ENCODE results near the gene TMEM182. TPM values are rescaled to one million over a fixed set of nuclear protein-coding genes. Genes with fewer than 3 reads are reported as not detected.

TMEM182 gene
- total RNA-seq, 1 experiment from 2014 or later = 6.5 TPM

DNA sequence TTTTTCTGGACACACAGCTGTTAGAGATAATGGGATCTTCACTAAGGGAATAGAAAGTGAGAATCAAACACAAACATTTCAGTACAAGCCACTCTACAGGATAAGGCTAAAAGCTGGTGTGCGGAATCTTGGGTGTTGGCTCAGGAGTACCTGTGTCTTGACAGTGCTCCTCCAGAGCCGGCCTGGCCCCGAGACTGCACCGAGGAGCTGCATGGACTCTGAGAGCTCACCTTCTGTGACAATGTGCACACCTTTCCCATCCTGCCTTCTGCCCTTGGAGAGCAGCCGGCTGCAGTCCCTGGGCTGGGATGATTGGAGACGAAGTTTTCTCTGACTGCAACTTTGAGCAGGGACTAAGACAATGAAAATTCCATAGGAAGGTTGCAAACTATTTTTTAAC is 89.1 kb downstream of the TMEM182 start:
- no peak overlapping the region for H3K27ac ChIP-seq (ENCODE audit: low read length)
- no peaks in the 10 kb centered on the region for H3K36me3 ChIP-seq (ENCODE audit: low read depth, low read length)
- no peaks in the 10 kb centered on the region for H3K9me2 ChIP-seq (replicated peaks; ENCODE audit: low read length)
- H2AFZ ChIP-seq (ENCODE audit: low read length) = no peak overlapping the region
- H3K79me2 ChIP-seq (ENCODE audit: low read length) = no peaks in the 10 kb centered on the region
- no peak overlapping the region for H3K9ac ChIP-seq (ENCODE audit: low read length)
- H4K20me1 ChIP-seq (ENCODE audit: low read length) = no peaks in the 10 kb centered on the region
- POLR2A ChIA-PET (ENCODE audit: unreplicated experiment) = no interaction called here
- CTCF ChIA-PET = interaction anchor here (1.2 kb wide), 1 partner anchor 11 kb away, joined by 3 read pairs; no protein-coding TSS in a partner anchor
- peaks cover 34% of the 10 kb centered on the region for H3K27me3 ChIP-seq (ENCODE audit: low read length)
- DNase-seq (no peak), ATAC-seq (no peak)
- H3K9me3 ChIP-seq (ENCODE audit: low read length) = no peaks in the 10 kb centered on the region
- H3K4me3 ChIP-seq (ENCODE audit: low read length) = no peak overlapping the region
- TF ChIP-seq EZH2 (IDR thresholded peaks at IDR 0.05; ENCODE audit: low read length, unreplicated experiment) = no peak
- no peak for TF ChIP-seq EZH2phosphoT487 (IDR thresholded peaks at IDR 0.05; ENCODE audit: borderline replicate concordance, low read length)
- TF ChIP-seq, protein P1, sequence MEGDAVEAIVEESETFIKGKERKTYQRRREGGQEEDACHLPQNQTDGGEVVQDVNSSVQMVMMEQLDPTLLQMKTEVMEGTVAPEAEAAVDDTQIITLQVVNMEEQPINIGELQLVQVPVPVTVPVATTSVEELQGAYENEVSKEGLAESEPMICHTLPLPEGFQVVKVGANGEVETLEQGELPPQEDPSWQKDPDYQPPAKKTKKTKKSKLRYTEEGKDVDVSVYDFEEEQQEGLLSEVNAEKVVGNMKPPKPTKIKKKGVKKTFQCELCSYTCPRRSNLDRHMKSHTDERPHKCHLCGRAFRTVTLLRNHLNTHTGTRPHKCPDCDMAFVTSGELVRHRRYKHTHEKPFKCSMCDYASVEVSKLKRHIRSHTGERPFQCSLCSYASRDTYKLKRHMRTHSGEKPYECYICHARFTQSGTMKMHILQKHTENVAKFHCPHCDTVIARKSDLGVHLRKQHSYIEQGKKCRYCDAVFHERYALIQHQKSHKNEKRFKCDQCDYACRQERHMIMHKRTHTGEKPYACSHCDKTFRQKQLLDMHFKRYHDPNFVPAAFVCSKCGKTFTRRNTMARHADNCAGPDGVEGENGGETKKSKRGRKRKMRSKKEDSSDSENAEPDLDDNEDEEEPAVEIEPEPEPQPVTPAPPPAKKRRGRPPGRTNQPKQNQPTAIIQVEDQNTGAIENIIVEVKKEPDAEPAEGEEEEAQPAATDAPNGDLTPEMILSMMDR (conservative IDR thresholded peaks at IDR 0.05; ENCODE audit: low read depth, low read length) = no peak
- intact Hi-C loops (cut with micrococcal nuclease) = no loop called here
- H3K4me1 ChIP-seq (ENCODE audit: insufficient read depth, low read length) = no peaks in the 10 kb centered on the region
- no peaks in the 10 kb centered on the region for H3F3A ChIP-seq (ENCODE audit: low read length, unreplicated experiment)
- no TSS peak for BruUV-seq (replicated peaks)
- H3K4me2 ChIP-seq (ENCODE audit: low read length) = no peak overlapping the region

- CTCF ChIA-PET = no interaction called here
Observed at GRCh38 chr2:102852867-102853266, 91.0 kb downstream of the TMEM182 start.

More at GRCh38 chr2:102852867-102853266, 91.0 kb downstream of the TMEM182 start:
- Histone ChIP-seq H3K79me2 (ENCODE audit: low read length) (no peaks in the 10 kb centered on the region), H3F3A (ENCODE audit: low read length, unreplicated experiment) (no peaks in the 10 kb centered on the region), H3K4me3 (ENCODE audit: low read length) (no peak overlapping the region), H3K27ac (ENCODE audit: low read length) (no peak overlapping the region), H3K9ac (ENCODE audit: low read length) (no peak overlapping the region), H2AFZ (ENCODE audit: low read length) (no peak overlapping the region), H3K9me3 (ENCODE audit: low read length) (no peaks in the 10 kb centered on the region), H3K27me3 (ENCODE audit: low read length) (peaks cover 34% of the 10 kb centered on the region), H3K4me2 (ENCODE audit: low read length) (no peak overlapping the region), H3K9me2 (replicated peaks; ENCODE audit: low read length) (no peaks in the 10 kb centered on the region), H3K4me1 (ENCODE audit: insufficient read depth, low read length) (no peaks in the 10 kb centered on the region), H4K20me1 (ENCODE audit: low read length) (no peaks in the 10 kb centered on the region), H3K36me3 (ENCODE audit: low read depth, low read length) (no peaks in the 10 kb centered on the region)
- no peak for DNase-seq
- BruUV-seq (replicated peaks) = no TSS peak
- intact Hi-C loops (cut with micrococcal nuclease) = no loop called here
- POLR2A ChIA-PET (ENCODE audit: unreplicated experiment) = no interaction called here
- ATAC-seq = no peak
- TF ChIP-seq EZH2 (IDR thresholded peaks at IDR 0.05; ENCODE audit: low read length, unreplicated experiment) = no peak
- TF ChIP-seq, protein P1 (conservative IDR thresholded peaks at IDR 0.05; ENCODE audit: low read depth, low read length) = no peak

Other genes starting within 250 kb of the TMEM182 start
- 7.1 and 8.8 TPM in 2 replicates for gene SLC9A2, start 142.5 kb upstream of the TMEM182 start, total RNA-seq (2014; rRNA removed)

Measured in PC-3 (cell line).